Gastrocnemius medialis (tissue), 4 donors: ENCODE results near the gene TPSD1. TPM values are rescaled to one million over a fixed set of nuclear protein-coding genes. Genes with fewer than 3 reads are reported as not detected.

Experiments
- ATAC-seq, 2 donors: fragments of 150-250 bp; one replicate each; pipeline ENCODE4 v1.9.1; 2016
- DNase-seq, 2 donors: peaks; one replicate each; pipeline ENCODE4 v3.0.0-alpha.2; 2019
- H3K27ac ChIP-seq, 4 donors: fragments of 200-600 bp; sonication (generic); 1 replicate in 1 of 4; 2 replicates in 3 of 4; pipeline ENCODE4 v1.5.1; 2016 to 2018; ENCODE audit warnings: mild to moderate bottlenecking in 2 of 4, moderate library complexity in 1 of 4
- H3K27me3 ChIP-seq, 3 donors: fragments of 200-600 bp; sonication (generic) in 2 of 3; 1 replicate in 1 of 3; 2 replicates in 2 of 3; pipeline versions ENCODE4 v1.5.1 to v1.6.0; 2016 to 2019; ENCODE audit warnings: mild to moderate bottlenecking in 1 of 3, moderate library complexity in 1 of 3
- H3K36me3 ChIP-seq, 2 donors: fragments of 200-600 bp; sonication (generic) in 1 of 2; one replicate each; pipeline ENCODE4 v1.5.1; 2017 to 2018
- H3K4me1 ChIP-seq, 2 donors: fragments of 200-600 bp; sonication (generic) in 1 of 2; one replicate each; pipeline ENCODE4 v1.5.1; 2016 to 2017; ENCODE audit warnings: mild to moderate bottlenecking in 2 of 2
- H3K4me3 ChIP-seq, 4 donors: fragments of 200-600 bp; sonication (generic) in 3 of 4; 1 replicate in 1 of 4; 2 replicates in 3 of 4; pipeline ENCODE4 v1.5.1; 2016 to 2019; ENCODE audit warnings: mild to moderate bottlenecking in 2 of 4
- H3K9me3 ChIP-seq, 3 donors: fragments of 200-600 bp; sonication (generic) in 2 of 3; 1 replicate in 1 of 3; 2 replicates in 2 of 3; pipeline ENCODE4 v1.5.1; 2016 to 2019
- POLR2A ChIP-seq, 2 donors: fragments of 450-650 bp; IDR thresholded peaks; one replicate each; pipeline ENCODE4 v1.6.1; 2017; ENCODE audit warnings: antibody characterized with exemption in 2 of 2, mild to moderate bottlenecking in 2 of 2, moderate library complexity in 2 of 2
- in situ Hi-C, 4 donors: fragments of 200-750 bp; cut with MboI; loops; one replicate each; pipeline versions ENCODE4 v1.15.0 to v1.8.0; 2017; ENCODE audit warnings: low sequenced_read_pairs in 4 of 4
- intact Hi-C: fragments of 100-400 bp; cut with DNase I; formaldehyde crosslinking; loops from one replicate; pipeline ENCODE4 v1.15.1; 2023; ENCODE audit warnings: low total_unique reads
- total RNA-seq, 4 donors: library from RNA; depleted of rRNA; stranded (reverse); fragments of >200 nt; gene quantifications; one replicate each; pipeline versions ENCODE4 v1.1.0 to v1.2.3, GENCODE V29; 2016
- TF ChIP-seq, protein P1 (sequence below), 5 experiments: fragments of 450-650 bp in 3 of 5; fragments of 200-600 bp in 2 of 5; sonication (generic) in 2 of 5; IDR thresholded peaks in 4 of 5; conservative IDR thresholded peaks in 1 of 5; 1 replicate in 4 of 5; 2 replicates in 1 of 5; pipeline ENCODE4 v1.5.1; 2016 to 2019; ENCODE audit warnings: antibody characterized with exemption in 5 of 5, mild to moderate bottlenecking in 3 of 5, moderate library complexity in 3 of 5

TPSD1 gene
- total RNA-seq, 4 donors from 2014 or later = 2.5 TPM; not detected in 3

DNA sequence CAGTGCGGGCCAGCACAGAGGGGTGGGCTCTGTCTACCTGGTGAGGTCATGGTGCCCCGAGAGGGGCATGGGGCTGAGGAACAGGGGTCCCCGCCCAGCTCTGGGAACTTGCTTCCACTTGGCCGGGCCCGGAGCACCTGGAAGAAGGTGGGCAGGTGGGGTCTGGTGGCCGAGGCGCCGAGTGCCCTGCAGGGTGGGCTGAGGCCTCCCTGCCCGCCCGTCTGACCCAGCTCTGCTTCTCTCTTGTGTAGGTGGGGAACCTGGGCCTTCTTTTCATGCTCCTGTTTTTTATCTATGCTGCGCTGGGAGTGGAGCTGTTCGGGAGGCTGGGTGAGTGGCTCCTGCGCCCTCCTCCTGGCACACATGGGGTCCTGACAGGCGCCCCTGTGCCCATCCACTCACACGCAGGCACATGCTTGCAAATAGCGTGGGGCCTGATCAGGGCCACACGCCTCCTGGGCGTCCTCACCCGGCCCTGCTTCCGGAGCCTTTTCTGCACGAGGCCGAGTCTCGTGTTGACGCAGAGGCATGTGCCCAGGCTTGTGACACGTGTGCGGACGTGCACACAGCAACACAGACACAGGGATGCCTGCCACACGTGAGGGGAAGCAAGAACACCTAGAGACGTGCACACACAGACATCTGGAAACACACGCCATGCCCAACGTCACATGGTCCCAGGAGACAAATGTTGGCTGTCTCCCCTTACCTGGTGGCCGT, 39.0 kb upstream of the TPSD1 start:
- TF ChIP-seq POLR2A (IDR thresholded peaks at IDR 0.05) = no peak
- TF ChIP-seq, protein P1, sequence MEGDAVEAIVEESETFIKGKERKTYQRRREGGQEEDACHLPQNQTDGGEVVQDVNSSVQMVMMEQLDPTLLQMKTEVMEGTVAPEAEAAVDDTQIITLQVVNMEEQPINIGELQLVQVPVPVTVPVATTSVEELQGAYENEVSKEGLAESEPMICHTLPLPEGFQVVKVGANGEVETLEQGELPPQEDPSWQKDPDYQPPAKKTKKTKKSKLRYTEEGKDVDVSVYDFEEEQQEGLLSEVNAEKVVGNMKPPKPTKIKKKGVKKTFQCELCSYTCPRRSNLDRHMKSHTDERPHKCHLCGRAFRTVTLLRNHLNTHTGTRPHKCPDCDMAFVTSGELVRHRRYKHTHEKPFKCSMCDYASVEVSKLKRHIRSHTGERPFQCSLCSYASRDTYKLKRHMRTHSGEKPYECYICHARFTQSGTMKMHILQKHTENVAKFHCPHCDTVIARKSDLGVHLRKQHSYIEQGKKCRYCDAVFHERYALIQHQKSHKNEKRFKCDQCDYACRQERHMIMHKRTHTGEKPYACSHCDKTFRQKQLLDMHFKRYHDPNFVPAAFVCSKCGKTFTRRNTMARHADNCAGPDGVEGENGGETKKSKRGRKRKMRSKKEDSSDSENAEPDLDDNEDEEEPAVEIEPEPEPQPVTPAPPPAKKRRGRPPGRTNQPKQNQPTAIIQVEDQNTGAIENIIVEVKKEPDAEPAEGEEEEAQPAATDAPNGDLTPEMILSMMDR (IDR thresholded peaks at IDR 0.05 in 4 of 5, conservative IDR thresholded peaks at IDR 0.05 in 1 of 5) = no peak
- H3K27me3 ChIP-seq = peaks cover 0 to 5% (median 0%) of the 10 kb centered on the region in 3 donors
- no peak overlapping the region for H3K4me3 ChIP-seq
- DNase-seq = no peak
- no peaks in the 10 kb centered on the region for H3K4me1 ChIP-seq
- H3K36me3 ChIP-seq = no peaks in the 10 kb centered on the region
- no peak for ATAC-seq
- in situ Hi-C loops (no loop called here), intact Hi-C loops (no loop called here)
- no peaks in the 10 kb centered on the region for H3K9me3 ChIP-seq
- H3K27ac ChIP-seq = no peak overlapping the region

DNA sequence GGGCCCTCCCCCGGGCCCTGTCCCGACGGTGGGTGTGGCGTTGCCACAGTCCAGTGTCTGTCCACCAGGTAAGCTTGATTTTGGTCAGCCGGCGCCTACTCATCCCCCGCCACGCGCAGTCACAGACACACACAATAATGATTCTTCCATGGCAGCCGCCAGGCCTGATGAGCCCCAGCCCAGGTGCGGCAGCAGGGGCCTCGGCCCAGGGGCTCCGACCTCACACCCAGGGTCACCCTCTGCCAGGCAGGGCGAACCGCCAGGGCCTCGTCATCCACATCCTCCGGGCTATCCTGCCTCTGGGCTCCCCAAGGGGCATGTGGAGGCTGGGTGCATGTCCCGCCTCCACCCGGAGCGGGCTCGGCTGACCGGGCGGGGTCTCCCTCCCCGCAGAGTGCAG, 38.3 kb upstream of the TPSD1 start:
- no peak for DNase-seq
- Histone ChIP-seq H3K4me1 (no peaks in the 10 kb centered on the region), H3K27me3 (peaks cover 0 to 5% (median 0%) of the 10 kb centered on the region in 3 donors), H3K36me3 (no peaks in the 10 kb centered on the region), H3K4me3 (no peak overlapping the region), H3K9me3 (no peaks in the 10 kb centered on the region), H3K27ac (no peak overlapping the region)
- in situ Hi-C loops = no loop called here
- TF ChIP-seq, protein P1 (IDR thresholded peaks at IDR 0.05 in 4 of 5, conservative IDR thresholded peaks at IDR 0.05 in 1 of 5) = no peak
- TF ChIP-seq POLR2A (IDR thresholded peaks at IDR 0.05) = no peak
- intact Hi-C loops = no loop called here
- no peak for ATAC-seq

DNA sequence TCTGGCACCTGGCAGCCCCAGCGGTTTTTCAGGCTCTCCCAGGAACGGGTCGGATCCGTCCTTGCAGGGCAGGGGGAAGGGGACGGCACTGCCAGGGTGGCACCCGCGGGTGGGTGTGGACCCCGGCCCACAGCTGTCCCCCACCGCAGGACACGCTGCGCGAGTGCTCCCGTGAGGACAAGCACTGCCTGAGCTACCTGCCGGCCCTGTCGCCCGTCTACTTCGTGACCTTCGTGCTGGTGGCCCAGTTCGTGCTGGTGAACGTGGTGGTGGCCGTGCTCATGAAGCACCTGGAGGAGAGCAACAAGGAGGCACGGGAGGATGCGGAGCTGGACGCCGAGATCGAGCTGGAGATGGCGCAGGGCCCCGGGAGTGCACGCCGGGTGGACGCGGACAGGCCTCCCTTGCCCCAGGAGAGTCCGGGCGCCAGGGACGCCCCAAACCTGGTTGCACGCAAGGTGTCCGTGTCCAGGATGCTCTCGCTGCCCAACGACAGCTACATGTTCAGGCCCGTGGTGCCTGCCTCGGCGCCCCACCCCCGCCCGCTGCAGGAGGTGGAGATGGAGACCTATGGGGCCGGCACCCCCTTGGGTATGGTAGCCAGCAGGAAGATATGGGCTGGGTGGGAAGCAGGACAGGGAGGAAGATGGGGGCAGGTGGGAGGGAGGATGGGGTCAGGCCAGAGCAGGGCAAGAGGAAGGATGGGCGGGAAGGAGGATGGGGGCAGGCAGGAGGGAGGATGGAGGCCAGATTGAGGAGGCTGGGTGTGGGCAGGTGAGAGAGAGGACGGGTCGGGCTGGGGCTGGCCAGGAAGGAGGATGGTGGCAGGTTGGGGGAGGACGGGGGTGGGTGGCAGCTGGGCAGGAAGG, 37.6 kb upstream of the TPSD1 start:
- Histone ChIP-seq H3K27me3 (peaks cover 0 to 5% (median 0%) of the 10 kb centered on the region in 3 donors), H3K27ac (no peak overlapping the region), H3K36me3 (no peaks in the 10 kb centered on the region), H3K9me3 (no peaks in the 10 kb centered on the region), H3K4me3 (no peak overlapping the region), H3K4me1 (no peaks in the 10 kb centered on the region)
- no peak for ATAC-seq
- TF ChIP-seq POLR2A (IDR thresholded peaks at IDR 0.05) = no peak
- TF ChIP-seq, protein P1 (IDR thresholded peaks at IDR 0.05 in 4 of 5, conservative IDR thresholded peaks at IDR 0.05 in 1 of 5) = no peak
- intact Hi-C loops (no loop called here), in situ Hi-C loops (no loop called here)
- DNase-seq = no peak

DNA sequence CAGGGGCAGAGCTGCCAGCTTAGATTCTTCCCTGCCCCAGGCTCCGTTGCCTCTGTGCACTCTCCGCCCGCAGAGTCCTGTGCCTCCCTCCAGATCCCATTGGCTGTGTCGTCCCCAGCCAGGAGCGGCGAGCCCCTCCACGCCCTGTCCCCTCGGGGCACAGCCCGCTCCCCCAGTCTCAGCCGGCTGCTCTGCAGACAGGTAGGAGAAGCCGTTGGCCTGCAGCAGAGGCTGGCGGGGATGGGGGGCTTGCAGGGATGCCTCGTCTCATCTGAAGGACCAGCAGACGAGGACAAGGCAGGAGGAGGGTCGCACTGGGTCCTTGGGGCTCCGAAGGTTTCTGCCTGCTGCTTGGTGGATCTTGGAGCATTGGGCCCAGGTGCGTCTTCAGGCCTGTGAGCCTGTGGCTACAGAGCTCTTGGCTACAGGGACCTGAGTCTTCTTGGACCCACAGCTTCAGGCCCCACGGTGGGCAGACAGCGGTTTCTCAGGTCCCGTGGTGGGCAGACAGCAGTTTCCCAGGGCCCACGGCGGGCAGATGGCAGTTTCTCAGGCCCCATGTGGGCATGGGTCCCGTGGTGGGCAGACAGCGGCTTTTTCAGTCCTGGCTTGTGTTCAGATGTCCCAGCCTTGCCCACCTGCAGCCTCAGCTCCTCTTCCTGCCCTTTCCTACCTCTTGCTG, 36.8 kb upstream of the TPSD1 start:
- DNase-seq (no peak), ATAC-seq (no peak)
- TF ChIP-seq, protein P1 (IDR thresholded peaks at IDR 0.05 in 4 of 5, conservative IDR thresholded peaks at IDR 0.05 in 1 of 5) = no peak
- Histone ChIP-seq H3K9me3 (no peaks in the 10 kb centered on the region), H3K4me3 (no peak overlapping the region), H3K27ac (no peak overlapping the region), H3K27me3 (peaks cover 0 to 5% (median 0%) of the 10 kb centered on the region in 3 donors), H3K36me3 (no peaks in the 10 kb centered on the region), H3K4me1 (no peaks in the 10 kb centered on the region)
- intact Hi-C loops (no loop called here), in situ Hi-C loops (no loop called here)
